GM12892 (cell line): Measurements from ENCODE around the gene PDE1A.

Experiments
- POLR2A ChIP-seq: IDR thresholded peaks from 2 replicates; pipeline ENCODE4 v1.6.1; 2011; ENCODE audit warnings: low read depth, low read length, control low read depth
- POLR2AphosphoS5 ChIP-seq: IDR thresholded peaks from 2 replicates; pipeline ENCODE4 v1.6.1; 2011; ENCODE audit warnings: low read depth, low read length, control low read depth

GRCh38 chr2:182345384-182345783, 81.5 kb downstream of the PDE1A start:
- TF ChIP-seq POLR2AphosphoS5 (no peak), POLR2A (no peak)
